Caki2 (cell line): ENCODE data around the gene ACSL5. TPM values are rescaled to one million over a fixed set of nuclear protein-coding genes. Genes with fewer than 3 reads are reported as not detected.

Source experiments
- DNase-seq: peaks from one replicate; pipeline ENCODE4 v3.0.0-alpha.2; 2015; ENCODE audit warnings: low read depth
- in situ Hi-C: cut with HindIII; loops from 2 replicates; pipeline ENCODE4 v1.10.0; 2016; ENCODE audit warnings: low sequenced_read_pairs, low pct_unique_long_range_greater_than_20kb, mixed read lengths
- total RNA-seq: library from RNA; depleted of rRNA; stranded (reverse); fragments of >200 nt; shearing (Covaris generic); gene quantifications from 2 replicates; pipeline ENCODE4 v1.2.3, GENCODE V29; 2014; ENCODE audit warnings: low replicate concordance; rRNA removed

Gene ACSL5
- total RNA-seq = not detected in 2 replicates

- no peak for DNase-seq
- in situ Hi-C loops = no loop called here
Observed at GRCh38 chr10:112373912-112374338, at the start of gene ACSL5. TSS of gene ACSL5 (plus strand) at chr10:112374116. CDS start at chr10:112394947, 20,831 bp downstream.

GRCh38 chr10:112327678-112328077 is 46.2 kb upstream of the ACSL5 start:
- DNase-seq = no peak
- in situ Hi-C loops = no loop called here

GRCh38 chr10:112330162-112330561 is 43.8 kb upstream of the ACSL5 start:
- in situ Hi-C loops = no loop called here
- no peak for DNase-seq

- no peak for DNase-seq
- in situ Hi-C loops = no loop called here
Observed at GRCh38 chr10:112330607-112331160, 43.2 kb upstream of the ACSL5 start.

GRCh38 chr10:112332022-112332421 is 41.9 kb upstream of the ACSL5 start:
- in situ Hi-C loops = no loop called here
- DNase-seq = no peak

GRCh38 chr10:112332509-112333228 is 41.2 kb upstream of the ACSL5 start:
- no peak for DNase-seq

GRCh38 chr10:112333452-112333851 is 40.5 kb upstream of the ACSL5 start:
- DNase-seq = no peak
- in situ Hi-C loops = no loop called here

More at GRCh38 chr10:112332509-112333228, 41.2 kb upstream of the ACSL5 start:
- in situ Hi-C loops = no loop called here

GRCh38 chr10:112335111-112335867 is 38.6 kb upstream of the ACSL5 start:
- in situ Hi-C loops = no loop called here

GRCh38 chr10:112335868-112336265 is 38.0 kb upstream of the ACSL5 start:
- in situ Hi-C loops = no loop called here
- DNase-seq = no peak

More at GRCh38 chr10:112335111-112335867, 38.6 kb upstream of the ACSL5 start:
- DNase-seq = no peak

GRCh38 chr10:112336556-112337201 is 37.2 kb upstream of the ACSL5 start:
- no peak for DNase-seq
- in situ Hi-C loops = no loop called here

- no peak for DNase-seq
- in situ Hi-C loops = no loop called here
Observed at GRCh38 chr10:112338957-112339356, 35.0 kb upstream of the ACSL5 start.

- DNase-seq = no peak
- in situ Hi-C loops = no loop called here
Observed at GRCh38 chr10:112340601-112341000, 33.3 kb upstream of the ACSL5 start.

GRCh38 chr10:112343056-112343806 is 30.7 kb upstream of the ACSL5 start:
- in situ Hi-C loops = no loop called here
- no peak for DNase-seq

- in situ Hi-C loops = no loop called here
- no peak for DNase-seq
Observed at GRCh38 chr10:112344261-112344660, 29.7 kb upstream of the ACSL5 start.

- DNase-seq = no peak
- in situ Hi-C loops = no loop called here
Observed at GRCh38 chr10:112345202-112345601, 28.7 kb upstream of the ACSL5 start.

- in situ Hi-C loops = no loop called here
- DNase-seq = no peak
Observed at GRCh38 chr10:112345743-112346142, 28.2 kb upstream of the ACSL5 start.

- no peak for DNase-seq
- in situ Hi-C loops = no loop called here
Observed at GRCh38 chr10:112346774-112347173, 27.1 kb upstream of the ACSL5 start.
